ENCODE measurements around the gene MIB1. TPM values are rescaled to one million over a fixed set of nuclear protein-coding genes. Genes with fewer than 3 reads are reported as not detected.

MIB1 gene
- total RNA-seq, 1 donor from 2014 or later: 63.8 TPM

- Mint-ChIP-seq H3K4me1 (ENCODE audit: unreplicated experiment) (peaks cover 7% of the 10 kb centered on the region), H3K9me3 (ENCODE audit: unreplicated experiment) (no peaks in the 10 kb centered on the region), H3K36me3 (ENCODE audit: unreplicated experiment) (peaks cover 15% of the 10 kb centered on the region), H3K27me3 (ENCODE audit: unreplicated experiment) (no peaks in the 10 kb centered on the region), H3K27ac (ENCODE audit: unreplicated experiment) (no peak overlapping the region), H3K4me3 (ENCODE audit: unreplicated experiment) (no peak overlapping the region)
- no peak for TF ChIP-seq CTCF (IDR thresholded peaks at IDR 0.05)
- no peak for DNase-seq (ENCODE audit: extremely low spot score, unreplicated experiment)
These were observed 93.7 kb downstream of the MIB1 start for GRCh38 chr18:21834299-21834660.

DNA sequence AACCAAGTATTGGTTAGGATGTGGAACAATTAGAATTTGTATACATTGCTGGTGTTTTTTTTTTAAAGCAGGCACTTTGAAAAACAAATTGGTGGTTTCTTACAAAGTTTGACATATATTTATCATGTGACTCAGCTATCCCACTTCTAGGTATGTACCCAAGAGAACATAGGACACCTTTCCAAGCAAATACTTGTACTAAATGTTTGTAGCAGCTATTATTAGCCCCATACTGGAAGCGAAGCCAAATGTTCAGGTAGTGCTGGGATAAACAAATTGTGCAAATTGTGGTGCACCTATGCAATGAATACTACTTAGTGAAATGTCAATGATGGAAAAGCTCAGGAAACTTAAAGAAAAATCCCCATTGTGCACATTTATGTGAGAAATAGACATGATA, 101.0 kb downstream of the MIB1 start:
- H3K36me3 Mint-ChIP-seq (ENCODE audit: unreplicated experiment): peaks cover 52% of the 10 kb centered on the region
- DNase-seq (ENCODE audit: extremely low spot score, unreplicated experiment): no peak

DNA sequence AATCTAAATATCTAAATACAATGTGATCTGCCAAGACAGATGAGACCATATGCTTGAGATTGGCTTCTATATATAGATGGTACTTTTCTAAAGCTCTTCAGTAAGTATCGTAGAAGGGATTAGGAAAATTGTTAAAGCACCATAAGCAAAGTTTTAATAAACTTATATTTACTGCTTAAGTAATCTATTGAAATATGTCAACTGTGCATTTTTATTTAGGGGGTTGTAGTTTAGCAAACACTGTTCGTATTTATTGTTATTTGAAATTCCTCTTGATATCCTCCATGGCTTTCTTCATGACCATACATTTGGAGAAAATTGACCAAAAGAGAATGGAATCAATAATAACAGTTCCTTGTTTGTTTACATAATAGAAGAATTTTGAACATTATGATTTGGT, 102.7 kb downstream of the MIB1 start:
- DNase-seq (ENCODE audit: extremely low spot score, unreplicated experiment): no peak
- Mint-ChIP-seq H3K36me3 (ENCODE audit: unreplicated experiment) (peaks cover 51% of the 10 kb centered on the region), H3K9me3 (ENCODE audit: unreplicated experiment) (no peaks in the 10 kb centered on the region), H3K27ac (ENCODE audit: unreplicated experiment) (no peak overlapping the region), H3K27me3 (ENCODE audit: unreplicated experiment) (no peaks in the 10 kb centered on the region), H3K4me1 (ENCODE audit: unreplicated experiment) (no peaks in the 10 kb centered on the region), H3K4me3 (ENCODE audit: unreplicated experiment) (no peak overlapping the region)
- no peak for TF ChIP-seq CTCF (IDR thresholded peaks at IDR 0.05)

More for the DNA sequence above, 101.0 kb downstream of the MIB1 start:
- no peaks in the 10 kb centered on the region for H3K27me3 Mint-ChIP-seq (ENCODE audit: unreplicated experiment)
- no peaks in the 10 kb centered on the region for H3K4me1 Mint-ChIP-seq (ENCODE audit: unreplicated experiment)
- TF ChIP-seq CTCF (IDR thresholded peaks at IDR 0.05): no peak
- no peaks in the 10 kb centered on the region for H3K9me3 Mint-ChIP-seq (ENCODE audit: unreplicated experiment)
- no peak overlapping the region for H3K4me3 Mint-ChIP-seq (ENCODE audit: unreplicated experiment)
- no peak overlapping the region for H3K27ac Mint-ChIP-seq (ENCODE audit: unreplicated experiment)

DNA sequence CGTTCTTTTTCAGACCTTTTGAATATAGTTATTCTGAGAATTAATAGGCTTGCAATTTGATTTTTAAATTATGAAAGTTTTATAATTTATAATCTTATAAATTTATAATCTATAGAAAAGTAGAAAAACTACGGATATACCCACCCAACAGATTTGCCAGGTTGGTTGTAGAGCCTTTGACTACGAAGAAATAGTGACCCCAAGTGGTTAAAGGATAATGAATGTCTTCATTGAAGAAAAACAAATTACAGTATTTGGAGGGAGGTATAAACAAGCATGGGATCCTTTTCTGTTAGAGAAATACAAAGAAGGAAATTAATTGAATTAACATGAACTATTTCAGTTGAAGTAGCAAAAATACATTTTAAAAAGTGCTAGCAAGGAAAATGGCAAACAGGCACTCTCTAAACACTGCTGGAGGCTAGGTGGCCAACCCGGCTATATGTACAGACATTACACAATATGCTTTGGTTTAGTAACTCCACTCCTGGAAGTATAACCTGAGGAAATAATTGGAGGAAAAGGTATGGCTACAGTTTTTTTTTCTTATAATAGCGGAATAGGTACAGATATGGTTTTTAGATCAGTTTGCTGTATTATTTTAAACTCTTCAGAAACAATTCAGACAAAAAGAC, 110.9 kb downstream of the MIB1 start:
- DNase-seq (ENCODE audit: extremely low spot score, unreplicated experiment): no peak
- Mint-ChIP-seq H3K36me3 (ENCODE audit: unreplicated experiment) (peaks cover 15% of the 10 kb centered on the region), H3K9me3 (ENCODE audit: unreplicated experiment) (no peaks in the 10 kb centered on the region), H3K4me1 (ENCODE audit: unreplicated experiment) (peaks cover 23% of the 10 kb centered on the region), H3K4me3 (ENCODE audit: unreplicated experiment) (no peak overlapping the region), H3K27me3 (ENCODE audit: unreplicated experiment) (no peaks in the 10 kb centered on the region), H3K27ac (ENCODE audit: unreplicated experiment) (no peak overlapping the region)
- TF ChIP-seq CTCF (IDR thresholded peaks at IDR 0.05): peak; percentile 47

DNA sequence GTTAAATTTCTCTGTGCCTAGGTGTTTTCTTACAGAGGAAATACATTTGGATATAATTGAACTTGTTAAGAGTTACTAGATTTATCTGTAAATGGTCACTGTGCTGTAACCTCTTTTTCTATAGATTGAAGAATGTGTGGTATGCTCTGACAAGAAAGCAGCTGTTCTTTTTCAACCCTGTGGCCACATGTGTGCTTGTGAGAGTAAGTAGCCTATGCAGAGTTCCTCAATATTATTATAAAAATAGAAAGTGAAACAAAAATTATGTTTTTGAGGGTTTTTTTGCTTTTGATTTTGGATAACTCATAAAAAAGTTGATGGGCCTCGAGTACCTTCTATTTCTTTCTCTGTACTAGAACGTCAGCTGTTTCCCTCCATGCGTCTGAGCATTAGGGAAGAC, 112.4 kb downstream of the MIB1 start:
- TF ChIP-seq CTCF (IDR thresholded peaks at IDR 0.05): no peak

More for the DNA sequence above, 112.4 kb downstream of the MIB1 start:
- peaks cover 22% of the 10 kb centered on the region for H3K36me3 Mint-ChIP-seq (ENCODE audit: unreplicated experiment)
- no peak for DNase-seq (ENCODE audit: extremely low spot score, unreplicated experiment)
- H3K27me3 Mint-ChIP-seq (ENCODE audit: unreplicated experiment): no peaks in the 10 kb centered on the region
- H3K9me3 Mint-ChIP-seq (ENCODE audit: unreplicated experiment): no peaks in the 10 kb centered on the region
- H3K27ac Mint-ChIP-seq (ENCODE audit: unreplicated experiment): peak overlapping the region; percentile 52
- H3K4me3 Mint-ChIP-seq (ENCODE audit: unreplicated experiment): no peak overlapping the region
- H3K4me1 Mint-ChIP-seq (ENCODE audit: unreplicated experiment): peaks cover 23% of the 10 kb centered on the region
